SKM-1 treated with dmso at 0.1 percent for 144 hours (cell line): ENCODE results near the gene CARMIL3.
"Not testable (repeated sequence)": the region's sequence is repeated elsewhere in the genome, so short reads cannot be mapped to it uniquely, and the experiment has no call there.

ENCODE experiments used
- DNase-seq: peaks from one replicate; lab custom pipeline; 2025; ENCODE audit not compliant: unreplicated experiment; lab: John Stamatoyannopoulos, UW

The CARMIL3 gene

GRCh38 chr14:24036963-24037657 is 14.7 kb upstream of the CARMIL3 start:
- DNase-seq = not testable (repeated sequence)

- DNase-seq = no peak
Observed at GRCh38 chr14:24037658-24038037, 14.2 kb upstream of the CARMIL3 start.

GRCh38 chr14:24038686-24039085 is 13.1 kb upstream of the CARMIL3 start:
- no peak for DNase-seq

- DNase-seq = no peak
Observed at GRCh38 chr14:24040692-24041091, 11.1 kb upstream of the CARMIL3 start.

GRCh38 chr14:24042746-24043145 is 9.1 kb upstream of the CARMIL3 start:
- no peak for DNase-seq

- not testable (repeated sequence) for DNase-seq
Observed at GRCh38 chr14:24049002-24049401, 2.8 kb upstream of the CARMIL3 start.

GRCh38 chr14:24050753-24051152 is 1.1 kb upstream of the CARMIL3 start:
- not testable (repeated sequence) for DNase-seq

GRCh38 chr14:24051176-24051788 is 527 bp upstream of the CARMIL3 start:
- DNase-seq = no peak

GRCh38 chr14:24052656-24053547 is 1.1 kb downstream of the CARMIL3 start:
- DNase-seq = no peak

GRCh38 chr14:24053548-24054323 is 1.9 kb downstream of the CARMIL3 start:
- no peak for DNase-seq

- DNase-seq = no peak
Observed at GRCh38 chr14:24054324-24054641, 2.5 kb downstream of the CARMIL3 start.

GRCh38 chr14:24054646-24055045 is 2.8 kb downstream of the CARMIL3 start:
- DNase-seq = no peak

- DNase-seq = no peak
Observed at GRCh38 chr14:24055971-24056799, 4.4 kb downstream of the CARMIL3 start.

GRCh38 chr14:24056800-24057184 is 5.0 kb downstream of the CARMIL3 start:
- DNase-seq = no peak

GRCh38 chr14:24057271-24057670 is 5.5 kb downstream of the CARMIL3 start:
- DNase-seq = no peak

- DNase-seq = no peak
Observed at GRCh38 chr14:24057867-24058259, 6.1 kb downstream of the CARMIL3 start.

GRCh38 chr14:24058260-24058950 is 6.6 kb downstream of the CARMIL3 start:
- peak; percentile 27 for DNase-seq

- no peak for DNase-seq
Observed at GRCh38 chr14:24058951-24059475, 7.2 kb downstream of the CARMIL3 start.

- no peak for DNase-seq
Observed at GRCh38 chr14:24059841-24060388, 8.1 kb downstream of the CARMIL3 start.
